NCI-H1417 (cell line): Measurements from ENCODE around the gene ZNF462.

Source experiments
- DNase-seq, 3 experiments: peaks; one replicate each; lab custom pipeline; 2025; lab: John Stamatoyannopoulos, UW

Gene ZNF462

DNA sequence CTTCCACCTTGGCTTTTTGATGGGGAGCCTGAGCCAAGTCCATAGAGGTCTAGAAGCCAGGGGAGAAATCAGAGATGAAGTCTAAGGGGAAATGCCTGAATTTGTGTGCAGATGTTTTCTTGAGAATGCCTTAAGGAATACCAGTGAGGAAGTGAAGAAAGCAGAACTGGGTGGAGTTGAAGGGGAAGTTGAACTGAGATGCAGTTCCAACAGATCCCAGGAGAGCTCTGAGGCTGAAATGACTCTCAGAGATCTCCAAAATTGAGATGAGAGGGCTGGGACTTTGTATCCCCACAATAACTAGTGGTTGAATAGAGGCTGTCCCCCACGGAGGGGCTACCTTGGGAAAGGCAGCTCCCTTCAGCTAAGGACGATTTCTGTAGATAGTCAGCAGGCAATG is 197.1 kb downstream of the ZNF462 start:
- DNase-seq, result no peak
